ENCODE measurements around the gene CDKN1B.

DNA sequence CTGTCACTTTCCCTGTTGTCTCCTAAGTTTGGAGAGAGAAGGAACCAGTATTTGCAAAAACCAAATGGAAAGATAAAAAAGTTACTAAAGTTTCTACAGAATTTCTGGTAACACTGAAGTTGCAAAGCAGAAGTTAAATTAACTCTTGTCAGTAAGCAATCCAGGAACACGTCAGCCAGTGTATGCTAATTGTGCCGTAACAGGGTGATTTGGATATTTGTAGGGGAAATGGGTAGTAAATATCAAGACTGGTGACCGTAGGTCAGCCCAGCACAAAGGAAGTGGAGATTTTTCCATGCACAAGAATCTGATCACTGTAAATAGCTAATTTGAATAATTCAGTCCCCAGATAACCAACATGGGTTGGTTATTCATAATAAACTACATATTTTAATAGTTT is 2.3 kb downstream of the CDKN1B start:
- TF ChIP-seq, protein P1, sequence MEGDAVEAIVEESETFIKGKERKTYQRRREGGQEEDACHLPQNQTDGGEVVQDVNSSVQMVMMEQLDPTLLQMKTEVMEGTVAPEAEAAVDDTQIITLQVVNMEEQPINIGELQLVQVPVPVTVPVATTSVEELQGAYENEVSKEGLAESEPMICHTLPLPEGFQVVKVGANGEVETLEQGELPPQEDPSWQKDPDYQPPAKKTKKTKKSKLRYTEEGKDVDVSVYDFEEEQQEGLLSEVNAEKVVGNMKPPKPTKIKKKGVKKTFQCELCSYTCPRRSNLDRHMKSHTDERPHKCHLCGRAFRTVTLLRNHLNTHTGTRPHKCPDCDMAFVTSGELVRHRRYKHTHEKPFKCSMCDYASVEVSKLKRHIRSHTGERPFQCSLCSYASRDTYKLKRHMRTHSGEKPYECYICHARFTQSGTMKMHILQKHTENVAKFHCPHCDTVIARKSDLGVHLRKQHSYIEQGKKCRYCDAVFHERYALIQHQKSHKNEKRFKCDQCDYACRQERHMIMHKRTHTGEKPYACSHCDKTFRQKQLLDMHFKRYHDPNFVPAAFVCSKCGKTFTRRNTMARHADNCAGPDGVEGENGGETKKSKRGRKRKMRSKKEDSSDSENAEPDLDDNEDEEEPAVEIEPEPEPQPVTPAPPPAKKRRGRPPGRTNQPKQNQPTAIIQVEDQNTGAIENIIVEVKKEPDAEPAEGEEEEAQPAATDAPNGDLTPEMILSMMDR (tag by site-specific recombination; IDR thresholded peaks at IDR 0.05), result no peak
- 0 out of 2 replicates have a peak, but pooled peaks have one; percentile 3 for TF ChIP-seq ZNF10 (tag by site-specific recombination; IDR thresholded peaks at IDR 0.05)
- no peak for TF ChIP-seq ZNF302 (tag by site-specific recombination; IDR thresholded peaks at IDR 0.05; ENCODE audit: low read depth)
- no peak for TF ChIP-seq ZNF354C (tag by site-specific recombination; IDR thresholded peaks at IDR 0.05; ENCODE audit: borderline replicate concordance, low read depth)
- TF ChIP-seq ZNF549 (tag by site-specific recombination; IDR thresholded peaks at IDR 0.05), result no peak
- TF ChIP-seq, protein P2, sequence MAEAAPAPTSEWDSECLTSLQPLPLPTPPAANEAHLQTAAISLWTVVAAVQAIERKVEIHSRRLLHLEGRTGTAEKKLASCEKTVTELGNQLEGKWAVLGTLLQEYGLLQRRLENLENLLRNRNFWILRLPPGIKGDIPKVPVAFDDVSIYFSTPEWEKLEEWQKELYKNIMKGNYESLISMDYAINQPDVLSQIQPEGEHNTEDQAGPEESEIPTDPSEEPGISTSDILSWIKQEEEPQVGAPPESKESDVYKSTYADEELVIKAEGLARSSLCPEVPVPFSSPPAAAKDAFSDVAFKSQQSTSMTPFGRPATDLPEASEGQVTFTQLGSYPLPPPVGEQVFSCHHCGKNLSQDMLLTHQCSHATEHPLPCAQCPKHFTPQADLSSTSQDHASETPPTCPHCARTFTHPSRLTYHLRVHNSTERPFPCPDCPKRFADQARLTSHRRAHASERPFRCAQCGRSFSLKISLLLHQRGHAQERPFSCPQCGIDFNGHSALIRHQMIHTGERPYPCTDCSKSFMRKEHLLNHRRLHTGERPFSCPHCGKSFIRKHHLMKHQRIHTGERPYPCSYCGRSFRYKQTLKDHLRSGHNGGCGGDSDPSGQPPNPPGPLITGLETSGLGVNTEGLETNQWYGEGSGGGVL (tag by site-specific recombination; IDR thresholded peaks at IDR 0.05), result no peak
- TF ChIP-seq ZNF416 (tag by site-specific recombination; IDR thresholded peaks at IDR 0.05), result no peak
- no peak for TF ChIP-seq ZNF112 (tag by site-specific recombination; IDR thresholded peaks at IDR 0.05)
- no peak for TF ChIP-seq ZNF501 (tag by site-specific recombination; IDR thresholded peaks at IDR 0.05)
- no peak for TF ChIP-seq ZNF146 (tag by site-specific recombination; IDR thresholded peaks at IDR 0.05)
- no peak for TF ChIP-seq YY2 (tag by site-specific recombination; IDR thresholded peaks at IDR 0.05)
- TF ChIP-seq ZNF121 (tag by site-specific recombination; IDR thresholded peaks at IDR 0.05), result no peak
- no peak for TF ChIP-seq ZNF830 (tag by site-specific recombination; IDR thresholded peaks at IDR 0.05; ENCODE audit: low read depth)

Measured in HEK293 (cell line).